Activated naive CD8-positive, alpha-beta T cell treated with anti-CD3 and anti-CD28 coated beads, Interleukin-2, amount 10 ng/mL, durations not matched to agents 7 days and 5 days (primary cell): ENCODE results near the gene PTK6. TPM values are rescaled to one million over a fixed set of nuclear protein-coding genes. Genes with fewer than 3 reads are reported as not detected.

Source experiments
- ATAC-seq: fragments of 150-1000 bp; cut with Tn5 transposase; one replicate; pipeline ENCODE4 v1.10.0; 2021; ENCODE audit warnings: low read depth, moderate library complexity
- POLR2A ChIA-PET: fragments of 350-600 bp; sonication (Branson Sonifier 250); formaldehyde crosslinking; loops from one replicate; lab custom pipeline; 2021; ENCODE audit warnings: antibody characterized with exemption; lab: Charles Lee
- DNase-seq: peaks from one replicate; pipeline ENCODE4 v3.0.0; 2021
- H3K27ac Mint-ChIP-seq: one replicate; pipeline ENCODE4 v1.8.0; 2022; ENCODE audit warnings: mild to moderate bottlenecking, mixed read lengths
- H3K27me3 Mint-ChIP-seq: one replicate; pipeline ENCODE4 v1.8.0; 2022; ENCODE audit warnings: mild to moderate bottlenecking, moderate library complexity, mixed read lengths
- H3K36me3 Mint-ChIP-seq: one replicate; pipeline ENCODE4 v1.8.0; 2021; ENCODE audit warnings: mild to moderate bottlenecking, mixed read lengths
- H3K4me1 Mint-ChIP-seq: one replicate; pipeline ENCODE4 v1.8.0; 2021; ENCODE audit warnings: mixed read lengths
- H3K4me3 Mint-ChIP-seq: one replicate; pipeline ENCODE4 v1.8.0; 2022; ENCODE audit warnings: mild to moderate bottlenecking, moderate library complexity, mixed read lengths
- H3K9me3 Mint-ChIP-seq: one replicate; pipeline ENCODE4 v1.8.0; 2021; ENCODE audit warnings: mixed read lengths
- total RNA-seq, 2 experiments: library from RNA; stranded (reverse); gene quantifications; one replicate each; pipeline ENCODE4 v1.2.3, GENCODE V29; 2021

PTK6 gene
- total RNA-seq, 2 experiments from 2014 or later: 0.11 to 0.31 TPM

DNA sequence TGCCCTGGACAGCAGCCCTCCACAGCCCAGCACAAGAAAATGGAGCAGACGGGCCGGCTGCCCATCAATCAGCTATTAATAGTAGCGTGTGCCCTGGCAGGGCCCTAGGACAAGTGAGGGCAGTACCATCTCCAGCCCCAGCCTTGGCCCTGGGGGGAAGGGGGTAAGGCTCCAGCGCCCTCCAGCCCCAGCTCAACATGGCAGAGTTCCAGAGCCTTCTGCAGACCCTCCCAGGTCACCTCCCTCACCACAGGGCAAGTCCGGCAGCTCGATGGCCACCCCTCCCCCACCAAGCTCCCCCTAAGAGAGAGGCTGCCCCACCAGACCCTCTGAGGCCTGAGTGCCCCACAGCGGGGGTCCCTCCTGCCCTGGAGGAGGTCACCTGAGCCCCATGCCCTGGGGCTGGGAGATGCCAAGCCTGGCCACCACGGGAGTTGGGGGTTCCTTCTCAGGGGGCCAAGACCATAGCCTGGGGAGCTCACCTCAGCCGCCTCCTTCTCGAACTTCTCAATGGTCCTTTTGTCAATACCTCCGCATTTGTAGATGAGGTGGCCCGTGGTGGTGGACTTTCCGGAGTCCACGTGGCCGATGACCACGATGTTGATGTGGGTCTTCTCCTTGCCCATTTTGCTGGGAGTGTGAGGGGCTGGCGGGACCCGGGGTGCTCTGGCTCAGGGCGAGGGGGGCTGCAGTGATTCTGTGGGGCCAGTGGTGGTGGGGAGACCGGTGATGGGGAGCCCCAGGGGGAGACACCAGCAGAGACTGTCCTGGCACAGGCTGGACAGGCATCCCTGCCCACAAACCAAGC lies 39.8 kb downstream of the PTK6 start:
- peak; percentile 30 for DNase-seq
- Mint-ChIP-seq H3K27ac (no peak overlapping the region), H3K27me3 (peaks cover 23% of the 10 kb centered on the region), H3K4me3 (no peak overlapping the region), H3K9me3 (peaks cover under 1% of the 10 kb centered on the region), H3K4me1 (peaks cover 2% of the 10 kb centered on the region), H3K36me3 (no peaks in the 10 kb centered on the region)
- no peak for ATAC-seq
- POLR2A ChIA-PET: interaction anchor here (0.7 to 2.2 kb wide), 2 partner anchors 23 to 174 kb away, joined by 3 to 13 read pairs; partner anchors contain the start of gene PPDPF

DNA sequence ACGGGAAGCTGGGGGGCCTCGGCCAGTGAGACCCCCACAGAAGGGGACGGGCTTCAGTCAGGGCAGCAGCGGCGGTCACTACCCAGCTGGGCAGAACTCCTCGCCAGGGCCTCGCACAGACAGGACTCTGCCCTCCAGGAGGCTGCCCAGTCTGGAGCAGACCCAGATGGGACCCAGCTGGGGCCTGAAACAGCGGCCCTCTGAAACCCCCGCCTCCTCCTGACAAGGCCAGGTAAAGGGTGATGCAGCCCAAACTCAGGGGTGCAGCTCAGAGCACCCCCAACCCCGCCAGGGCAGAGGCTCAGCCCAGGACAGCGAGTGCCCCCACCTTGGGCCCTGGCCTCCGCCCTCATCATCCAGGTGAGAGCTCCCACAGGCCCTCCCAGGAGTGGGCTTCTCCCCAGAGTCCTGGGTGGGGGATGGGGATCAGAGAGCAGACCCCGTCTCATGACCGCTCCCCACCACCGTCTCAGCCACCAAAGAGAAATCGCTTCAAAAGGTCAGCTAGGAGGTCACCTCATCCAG lies 40.5 kb downstream of the PTK6 start:
- ATAC-seq: no peak
- H3K27me3 Mint-ChIP-seq: peaks cover 23% of the 10 kb centered on the region
- peaks cover 3% of the 10 kb centered on the region for H3K9me3 Mint-ChIP-seq
- H3K27ac Mint-ChIP-seq: no peak overlapping the region
- H3K36me3 Mint-ChIP-seq: no peaks in the 10 kb centered on the region
- peak; percentile 44 for DNase-seq
- POLR2A ChIA-PET: interaction anchor here (0.7 to 2.2 kb wide), 2 partner anchors 24 to 175 kb away, joined by 3 to 13 read pairs; partner anchors contain the start of gene PPDPF
- H3K4me3 Mint-ChIP-seq: no peak overlapping the region
- H3K4me1 Mint-ChIP-seq: peaks cover 2% of the 10 kb centered on the region

DNA sequence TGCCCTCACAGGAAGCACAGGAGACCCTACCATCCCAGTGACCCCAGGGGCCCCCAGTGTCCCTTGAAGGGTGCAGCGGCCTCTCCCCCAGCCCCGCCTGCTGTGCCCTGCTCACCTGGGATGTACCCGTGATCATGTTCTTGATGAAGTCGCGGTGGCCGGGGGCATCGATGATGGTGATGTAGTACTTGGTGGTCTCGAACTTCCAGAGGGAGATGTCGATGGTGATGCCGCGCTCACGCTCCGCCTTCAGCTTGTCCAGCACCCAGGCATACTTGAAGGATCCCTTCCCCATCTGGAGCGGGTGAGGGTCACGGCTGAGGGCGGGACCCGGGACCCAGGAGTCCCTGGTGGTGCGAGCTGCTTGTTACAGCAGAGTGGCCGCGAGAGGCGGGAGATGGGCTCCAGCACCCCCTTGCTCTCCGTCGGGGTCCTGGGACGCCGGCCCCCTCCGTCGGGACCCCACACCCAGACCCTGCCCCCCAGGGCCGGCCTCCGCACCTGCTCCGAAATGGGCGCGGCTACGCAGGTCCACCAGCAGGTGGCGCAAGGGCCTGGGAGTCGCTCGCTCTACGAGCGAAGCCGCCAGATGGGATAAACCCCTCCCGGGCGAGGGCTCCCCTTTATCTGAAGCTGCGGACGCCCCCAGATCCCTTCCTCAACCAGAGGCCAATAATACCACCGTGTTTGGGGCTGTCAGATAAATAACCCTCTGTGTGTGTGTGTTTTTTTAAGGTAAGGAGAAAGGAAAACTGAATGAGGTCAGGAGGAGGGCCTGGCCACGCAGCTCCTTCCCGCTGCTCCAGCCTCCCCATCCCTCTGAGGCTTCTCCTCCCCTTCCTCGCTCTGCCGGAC lies 41.2 kb downstream of the PTK6 start:
- H3K27me3 Mint-ChIP-seq: peaks cover 21% of the 10 kb centered on the region

DNA sequence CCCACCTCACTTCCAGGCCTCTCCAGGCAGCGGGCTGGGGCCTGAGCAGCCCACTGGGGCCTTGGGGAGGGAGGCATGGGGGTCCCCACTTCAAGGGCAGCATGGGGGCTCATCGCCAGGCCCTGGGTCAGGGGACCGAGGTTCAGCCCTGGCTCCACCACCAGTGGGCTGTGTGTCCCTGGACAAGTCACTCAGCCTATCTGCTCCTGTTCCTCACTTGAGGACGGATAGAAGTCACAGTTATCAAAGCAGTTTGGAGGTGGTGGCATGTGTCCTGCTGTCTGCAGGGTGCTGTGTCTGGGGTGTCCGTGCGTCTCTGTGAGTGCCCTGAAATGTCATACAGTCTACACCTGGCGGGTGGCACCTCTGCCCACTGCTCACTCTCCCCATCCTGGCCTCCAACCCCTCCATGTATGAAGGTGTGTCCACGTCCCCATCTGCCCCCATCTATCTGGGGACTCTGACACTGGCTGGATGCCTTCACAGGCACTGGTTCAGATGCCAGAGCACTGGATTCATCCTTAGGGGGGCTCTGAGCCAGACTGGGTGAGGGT lies 41.9 kb downstream of the PTK6 start:
- Mint-ChIP-seq H3K4me3 (no peak overlapping the region), H3K4me1 (peaks cover 2% of the 10 kb centered on the region), H3K9me3 (peaks cover 3% of the 10 kb centered on the region), H3K27me3 (peaks cover 17% of the 10 kb centered on the region), H3K36me3 (no peaks in the 10 kb centered on the region), H3K27ac (no peak overlapping the region)
- DNase-seq (peak; percentile 29), ATAC-seq (no peak)
- POLR2A ChIA-PET: no interaction called here

More for the DNA sequence above, 41.2 kb downstream of the PTK6 start:
- peaks cover 2% of the 10 kb centered on the region for H3K4me1 Mint-ChIP-seq
- ATAC-seq (peak; percentile 62), DNase-seq (peak; percentile 82)
- H3K9me3 Mint-ChIP-seq: peaks cover 3% of the 10 kb centered on the region
- POLR2A ChIA-PET: interaction anchor here (2.2 kb wide), 1 partner anchor 25 kb away, joined by 13 read pairs; the partner anchor contains the start of gene PPDPF
- no peak overlapping the region for H3K27ac Mint-ChIP-seq
- no peaks in the 10 kb centered on the region for H3K36me3 Mint-ChIP-seq
- peak overlapping the region; percentile 50 for H3K4me3 Mint-ChIP-seq

DNA sequence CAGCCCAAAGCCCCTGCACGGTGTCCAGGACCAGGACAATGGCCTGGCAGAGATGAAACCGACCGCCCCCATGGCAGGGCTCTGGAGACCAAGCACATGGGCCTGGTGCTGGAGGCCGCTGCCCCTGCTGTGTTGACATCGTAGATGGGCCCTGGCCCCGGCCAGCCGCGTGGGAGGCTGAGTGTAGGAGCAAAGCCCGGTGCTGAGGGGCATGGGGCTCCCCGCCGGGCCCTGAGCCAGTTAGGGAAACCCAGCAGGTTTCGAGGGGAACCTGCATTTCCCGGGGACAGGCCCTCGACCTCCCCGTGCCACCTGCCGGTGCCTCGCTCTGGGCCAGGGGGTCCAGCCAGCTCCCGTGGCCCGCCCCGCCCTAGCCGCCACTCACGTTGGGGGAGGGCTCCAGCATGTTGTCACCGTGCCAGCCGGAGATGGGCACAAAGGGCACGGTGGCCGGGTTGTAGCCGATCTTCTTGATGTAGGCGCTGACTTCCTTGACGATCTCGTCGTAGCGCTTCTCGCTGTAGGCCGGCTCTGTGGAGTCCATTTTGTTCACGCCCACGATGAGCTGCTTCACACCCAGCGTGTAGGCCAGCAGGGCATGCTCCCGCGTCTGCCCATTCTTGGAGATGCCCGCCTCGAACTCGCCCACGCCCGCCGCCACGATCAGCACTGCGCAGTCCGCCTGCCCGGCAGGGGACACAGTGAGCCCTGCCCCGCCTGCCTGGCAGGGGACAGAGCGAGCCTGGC lies 42.6 kb downstream of the PTK6 start:
- H3K27ac Mint-ChIP-seq: no peak overlapping the region
- peak; percentile 30 for DNase-seq
- peaks cover 20% of the 10 kb centered on the region for H3K27me3 Mint-ChIP-seq
- ATAC-seq: no peak
- POLR2A ChIA-PET: no interaction called here
- peaks cover 3% of the 10 kb centered on the region for H3K9me3 Mint-ChIP-seq
- no peak overlapping the region for H3K4me3 Mint-ChIP-seq
- H3K36me3 Mint-ChIP-seq: no peaks in the 10 kb centered on the region
- peaks cover 2% of the 10 kb centered on the region for H3K4me1 Mint-ChIP-seq

DNA sequence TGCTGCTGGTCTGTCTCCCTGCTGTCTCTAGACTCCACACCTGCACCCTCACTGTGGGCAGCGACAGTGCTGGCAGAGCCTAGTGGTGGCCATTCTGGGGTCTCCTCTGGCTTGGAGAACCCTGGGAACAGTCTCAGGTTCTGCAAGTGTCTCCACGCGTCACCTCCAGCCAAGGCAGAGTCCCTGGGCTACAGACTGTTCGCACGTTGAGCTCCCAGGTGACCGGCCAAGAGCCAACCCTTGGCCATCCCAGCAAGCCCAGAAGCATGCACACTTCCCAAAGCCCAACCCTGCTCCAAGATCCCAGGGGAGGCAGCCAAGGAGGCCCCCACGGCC lies 43.1 kb downstream of the PTK6 start:
- ATAC-seq (no peak), DNase-seq (no peak)
- H3K27me3 Mint-ChIP-seq: peaks cover 24% of the 10 kb centered on the region
- POLR2A ChIA-PET: no interaction called here
- no peak overlapping the region for H3K4me3 Mint-ChIP-seq
- H3K27ac Mint-ChIP-seq: no peak overlapping the region
- no peaks in the 10 kb centered on the region for H3K36me3 Mint-ChIP-seq
- peaks cover 3% of the 10 kb centered on the region for H3K9me3 Mint-ChIP-seq
- peaks cover 2% of the 10 kb centered on the region for H3K4me1 Mint-ChIP-seq

DNA sequence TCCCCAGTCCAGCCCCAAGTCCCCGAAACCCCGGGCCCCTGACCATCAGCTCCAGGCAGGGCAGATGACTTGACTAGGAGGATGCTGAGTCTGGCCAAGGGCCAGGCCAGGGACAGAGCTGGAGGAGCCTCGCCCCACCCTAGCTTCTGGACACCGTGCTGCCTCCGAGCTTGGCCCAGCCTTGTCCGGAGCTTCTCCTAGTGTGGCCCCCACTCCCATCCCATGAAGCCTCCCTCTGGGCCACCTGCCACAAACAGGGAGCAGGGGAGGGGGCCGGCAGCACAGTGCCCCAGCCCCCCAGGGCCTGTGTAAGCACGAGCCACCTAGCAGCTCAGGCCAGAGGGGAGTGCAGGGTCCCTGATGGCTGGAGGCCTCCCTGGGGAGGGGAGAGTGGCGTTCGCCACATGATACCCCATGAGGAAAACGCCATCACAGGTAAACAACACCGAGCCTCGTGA lies 43.6 kb downstream of the PTK6 start:
- no peak for DNase-seq
- Mint-ChIP-seq H3K9me3 (peaks cover 3% of the 10 kb centered on the region), H3K27ac (no peak overlapping the region), H3K36me3 (no peaks in the 10 kb centered on the region), H3K27me3 (peaks cover 24% of the 10 kb centered on the region), H3K4me3 (no peak overlapping the region), H3K4me1 (peaks cover 2% of the 10 kb centered on the region)
- ATAC-seq: no peak
- POLR2A ChIA-PET: no interaction called here

DNA sequence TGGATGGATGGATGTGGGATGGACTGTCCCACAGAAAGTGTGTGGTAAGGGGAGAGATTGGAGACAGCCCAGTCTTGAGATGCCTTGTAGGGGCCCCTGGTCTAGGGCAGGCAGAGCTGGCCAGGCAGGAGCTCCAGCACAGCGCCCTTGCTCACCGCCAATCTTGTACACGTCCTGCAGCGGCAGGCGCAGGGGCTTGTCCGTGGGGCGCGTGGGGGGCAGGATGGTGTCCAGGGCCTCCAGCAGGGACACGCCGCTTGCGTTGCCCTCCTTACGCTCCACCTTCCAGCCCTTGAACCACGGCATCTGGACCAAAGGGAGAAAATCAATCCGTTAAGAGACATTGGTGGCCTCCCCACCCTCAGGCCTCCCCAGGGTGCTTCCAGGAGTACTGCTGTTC lies 44.2 kb downstream of the PTK6 start:
- H3K27me3 Mint-ChIP-seq: peaks cover 24% of the 10 kb centered on the region
- peaks cover 3% of the 10 kb centered on the region for H3K9me3 Mint-ChIP-seq
- no peak overlapping the region for H3K4me3 Mint-ChIP-seq
- no peak overlapping the region for H3K27ac Mint-ChIP-seq
- ATAC-seq (no peak), DNase-seq (no peak)
- H3K36me3 Mint-ChIP-seq: no peaks in the 10 kb centered on the region
- POLR2A ChIA-PET: no interaction called here
- peaks cover 2% of the 10 kb centered on the region for H3K4me1 Mint-ChIP-seq

DNA sequence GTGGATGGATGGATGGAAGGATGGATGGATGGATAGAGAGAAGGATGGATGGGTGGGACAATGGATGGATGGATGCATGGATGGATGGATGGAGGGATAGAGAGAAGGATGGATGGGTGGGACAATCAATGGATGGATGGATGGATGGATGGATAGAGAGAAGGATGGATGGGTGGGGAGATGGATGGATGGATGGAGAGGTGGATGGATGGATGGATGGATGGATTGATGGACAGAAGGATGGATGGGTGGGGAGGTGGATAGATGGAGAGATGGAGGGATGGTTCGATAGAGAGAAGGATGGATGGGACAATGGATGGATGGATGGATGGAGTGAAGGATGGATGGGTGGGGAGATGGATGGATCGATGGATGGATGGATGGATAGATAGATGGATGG lies 44.7 kb downstream of the PTK6 start:
- H3K4me1 Mint-ChIP-seq: peaks cover 2% of the 10 kb centered on the region
- H3K9me3 Mint-ChIP-seq: peaks cover 3% of the 10 kb centered on the region
- H3K4me3 Mint-ChIP-seq: no peak overlapping the region
- POLR2A ChIA-PET: no interaction called here
- no peak overlapping the region for H3K27ac Mint-ChIP-seq
- no peak for ATAC-seq
- H3K36me3 Mint-ChIP-seq: no peaks in the 10 kb centered on the region
- DNase-seq: no peak
- peaks cover 20% of the 10 kb centered on the region for H3K27me3 Mint-ChIP-seq

DNA sequence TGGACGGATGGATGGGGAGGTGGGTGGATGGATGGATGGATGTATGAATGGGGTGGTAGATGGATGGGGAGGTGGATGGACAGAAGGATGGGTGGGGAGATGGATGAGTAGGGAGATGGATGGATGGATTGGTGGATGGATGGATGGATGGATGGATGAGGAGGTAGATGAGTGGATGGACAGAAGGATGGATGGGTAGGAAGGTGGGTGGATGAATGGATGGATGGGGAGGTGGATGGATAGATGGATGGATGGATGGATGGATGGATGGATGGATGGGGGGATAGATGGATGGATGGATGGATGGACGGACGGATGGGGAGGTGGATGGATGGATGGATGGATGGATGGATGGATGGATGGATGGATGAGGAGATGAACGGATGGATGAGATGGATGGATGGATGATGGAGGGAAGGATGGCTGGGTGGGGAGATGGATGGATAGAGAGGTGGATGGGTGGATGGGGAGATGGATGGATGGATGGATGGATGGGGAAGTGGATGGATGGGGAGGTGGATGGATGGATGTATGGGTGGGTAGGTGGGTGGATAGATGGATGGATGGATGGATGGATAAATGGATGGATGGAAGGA lies 45.4 kb downstream of the PTK6 start:
- Mint-ChIP-seq H3K4me3 (no peak overlapping the region), H3K27ac (no peak overlapping the region), H3K27me3 (peaks cover 13% of the 10 kb centered on the region), H3K4me1 (peaks cover 2% of the 10 kb centered on the region), H3K36me3 (no peaks in the 10 kb centered on the region), H3K9me3 (peaks cover 3% of the 10 kb centered on the region)
- ATAC-seq (no peak), DNase-seq (no peak)
- POLR2A ChIA-PET: no interaction called here

DNA sequence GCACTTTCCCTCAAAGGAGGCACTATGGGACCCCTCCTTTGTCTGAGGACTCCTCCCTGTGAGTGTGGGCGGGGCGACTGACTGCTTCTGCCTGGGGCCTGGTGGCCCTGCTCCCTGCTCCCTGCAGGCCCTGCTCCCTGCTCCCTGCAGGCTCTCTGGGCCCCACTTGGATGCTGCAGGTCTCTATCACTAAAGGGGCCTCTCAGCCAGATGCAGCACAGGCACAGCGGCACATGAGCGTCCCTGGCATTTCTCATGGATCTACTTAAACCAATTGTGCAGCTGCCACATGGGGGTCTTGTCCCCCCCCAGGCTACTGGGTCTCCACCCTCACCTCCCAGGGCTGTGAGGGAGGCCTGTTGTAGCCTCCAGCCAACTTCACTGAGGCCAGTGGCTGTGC lies 46.1 kb downstream of the PTK6 start:
- DNase-seq (no peak), ATAC-seq (no peak)
- H3K4me1 Mint-ChIP-seq: no peaks in the 10 kb centered on the region
- no peak overlapping the region for H3K4me3 Mint-ChIP-seq
- peaks cover 8% of the 10 kb centered on the region for H3K27me3 Mint-ChIP-seq
- peaks cover 3% of the 10 kb centered on the region for H3K9me3 Mint-ChIP-seq
- no peaks in the 10 kb centered on the region for H3K36me3 Mint-ChIP-seq
- H3K27ac Mint-ChIP-seq: no peak overlapping the region
- POLR2A ChIA-PET: no interaction called here

DNA sequence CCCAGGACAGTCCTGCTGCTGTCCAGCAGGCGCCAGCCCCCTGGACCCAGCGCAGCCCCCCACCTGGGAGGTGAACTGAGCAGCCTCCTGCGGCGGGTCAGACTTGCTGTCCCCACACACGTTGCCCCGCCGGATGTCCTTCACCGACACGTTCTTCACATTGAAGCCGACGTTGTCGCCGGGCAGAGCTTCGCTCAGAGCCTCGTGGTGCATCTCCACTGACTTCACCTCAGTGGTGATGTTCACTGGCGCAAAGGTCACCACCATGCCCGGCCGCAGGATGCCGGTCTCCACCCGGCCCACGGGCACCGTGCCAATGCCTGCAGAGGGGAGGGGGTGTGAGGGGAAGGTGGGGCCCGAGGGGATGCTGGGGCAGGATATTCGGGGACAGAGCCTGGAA lies 46.8 kb downstream of the PTK6 start:
- ATAC-seq (no peak), DNase-seq (no peak)
- Mint-ChIP-seq H3K27me3 (peaks cover 7% of the 10 kb centered on the region), H3K27ac (no peak overlapping the region), H3K4me3 (no peak overlapping the region), H3K4me1 (no peaks in the 10 kb centered on the region), H3K9me3 (peaks cover 3% of the 10 kb centered on the region), H3K36me3 (no peaks in the 10 kb centered on the region)
- POLR2A ChIA-PET: no interaction called here
